Activated naive CD4-positive, alpha-beta T cell (primary cell): Measurements from ENCODE around the gene FAM50B.

ENCODE experiments used
- DNase-seq, 4 experiments: peaks; one replicate each; lab custom pipeline; 2025; lab: John Stamatoyannopoulos, UW

FAM50B gene

DNA sequence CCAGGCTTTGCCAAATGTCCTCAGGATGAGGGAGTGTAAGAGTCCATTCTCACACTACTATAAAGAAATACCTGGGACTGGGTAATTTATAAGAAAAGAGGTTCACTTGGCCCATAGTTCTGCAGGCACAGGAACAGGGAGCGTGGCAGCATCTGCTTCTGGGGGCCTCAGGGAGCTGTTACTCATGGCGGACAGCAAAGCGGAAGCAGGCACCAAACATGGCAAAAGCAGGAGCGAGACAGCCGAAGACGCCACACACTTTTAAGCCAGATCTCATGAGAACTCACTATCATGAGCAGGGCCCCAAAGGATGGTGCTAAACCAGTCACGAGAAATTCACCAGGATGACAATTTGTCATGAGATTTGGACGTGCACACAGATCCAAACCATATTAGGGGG is 22.8 kb downstream of the FAM50B start:
- DNase-seq, result no peak

DNA sequence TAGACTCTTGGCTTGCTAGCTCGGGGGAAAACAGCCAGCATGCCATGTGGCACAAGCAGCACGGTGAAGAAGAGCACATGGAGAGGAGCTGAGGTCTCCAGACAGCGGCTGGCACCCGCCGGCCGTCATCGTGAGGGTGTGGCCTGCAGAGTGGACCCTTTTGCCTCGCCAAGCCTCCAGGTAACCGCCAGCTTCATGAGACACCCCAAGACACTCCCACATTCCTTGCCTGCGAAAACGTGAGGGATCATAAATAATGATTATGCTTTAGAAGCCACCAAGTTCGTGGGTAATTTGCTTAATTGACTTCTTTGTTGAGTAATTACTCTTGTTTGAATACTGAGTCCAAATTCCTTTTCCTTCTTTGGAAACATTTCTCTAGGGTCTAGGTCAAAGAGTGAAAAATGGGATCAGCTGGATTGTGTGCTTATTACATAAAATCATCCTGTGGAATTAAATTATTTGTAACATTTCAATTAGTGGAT is 23.2 kb downstream of the FAM50B start:
- DNase-seq, result no peak

- DNase-seq, result no peak
These were observed 23.9 kb downstream of the FAM50B start for GRCh38 chr6:3873051-3873450.

GRCh38 chr6:3874069-3874468 is 24.9 kb downstream of the FAM50B start:
- DNase-seq, result no peak

GRCh38 chr6:3875486-3875885 is 26.3 kb downstream of the FAM50B start:
- DNase-seq, result no peak

DNA sequence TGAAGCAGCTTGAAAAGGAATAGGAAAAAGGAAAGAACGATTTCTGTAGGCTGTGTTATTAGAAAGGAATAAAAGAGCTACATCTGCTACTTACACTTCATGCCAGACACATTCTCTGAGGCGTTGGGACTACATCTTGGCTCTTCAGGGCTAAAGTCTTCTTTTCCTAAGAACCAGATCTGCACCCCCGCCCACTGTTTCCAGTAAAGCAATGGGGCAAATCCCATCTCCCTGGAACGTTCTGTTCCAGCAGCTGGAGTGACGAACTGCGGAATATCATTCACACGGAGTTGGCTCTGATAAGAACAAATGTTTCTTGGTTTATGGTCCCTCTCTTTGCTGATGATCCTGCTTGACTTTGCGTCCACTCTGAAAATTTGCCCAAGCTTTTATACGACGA is 26.9 kb downstream of the FAM50B start:
- DNase-seq, result no peak

- no peak for DNase-seq
These were observed 27.7 kb downstream of the FAM50B start for GRCh38 chr6:3876866-3877265.

- no peak for DNase-seq
These were observed 29.0 kb downstream of the FAM50B start for GRCh38 chr6:3878048-3878666.

GRCh38 chr6:3879194-3879952 is 30.2 kb downstream of the FAM50B start:
- DNase-seq, result no peak

DNA sequence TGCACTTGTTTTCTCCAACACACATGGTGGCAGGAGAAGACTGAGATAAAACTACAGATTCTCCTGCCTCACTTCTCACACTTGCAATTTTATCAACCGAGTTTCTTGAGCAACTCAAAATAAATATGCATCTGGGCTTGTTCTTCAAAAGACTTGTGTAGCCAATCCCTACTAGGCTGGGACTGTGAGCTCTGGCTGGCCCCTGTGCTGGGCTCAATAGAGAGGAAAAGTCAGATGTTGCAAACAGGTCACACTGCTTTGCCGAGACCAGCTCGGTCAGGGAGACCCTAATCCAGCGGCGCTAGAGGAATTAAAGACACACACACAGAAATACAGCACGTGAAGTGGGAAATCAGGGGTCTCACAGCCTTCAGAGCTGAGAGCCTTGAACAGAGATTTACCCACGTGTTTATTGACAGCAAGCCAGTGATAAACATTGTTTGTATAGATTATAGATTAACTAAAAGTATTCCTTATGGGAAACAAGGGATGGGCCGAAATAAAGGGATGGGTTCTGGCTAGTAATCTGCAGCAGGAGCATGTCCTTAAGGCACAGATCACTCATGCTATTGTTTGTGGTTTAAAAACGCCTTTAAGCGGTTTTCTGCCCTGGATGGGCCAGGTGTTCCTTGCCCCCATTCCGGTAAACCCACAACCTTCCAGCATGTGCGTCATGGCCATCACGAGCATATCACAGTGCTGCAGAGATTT is 32.7 kb downstream of the FAM50B start:
- DNase-seq, result no peak

DNA sequence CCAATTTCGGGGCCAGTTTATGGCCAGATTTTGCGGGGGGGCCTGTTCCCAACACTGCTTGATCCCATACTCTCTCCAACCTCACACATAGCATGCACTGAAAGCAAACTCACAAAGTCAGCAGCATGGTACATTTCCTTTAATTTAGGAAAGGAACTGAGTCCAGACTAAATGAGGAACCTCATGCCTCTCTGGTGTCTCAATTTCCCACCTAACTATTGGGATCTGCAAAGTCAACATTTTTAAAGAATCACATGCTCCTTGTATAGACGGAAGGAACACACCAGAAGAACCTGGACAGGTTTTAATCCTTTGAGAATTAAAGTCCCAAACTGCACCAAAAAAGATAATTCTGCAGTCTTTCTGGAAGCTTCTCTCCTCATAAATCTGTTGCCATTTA is 33.3 kb downstream of the FAM50B start:
- DNase-seq, result no peak

GRCh38 chr6:3882866-3883265 is 33.7 kb downstream of the FAM50B start:
- DNase-seq, result no peak

GRCh38 chr6:3884007-3884745 is 35.0 kb downstream of the FAM50B start:
- no peak for DNase-seq

- DNase-seq, result no peak
These were observed 36.3 kb downstream of the FAM50B start for GRCh38 chr6:3885262-3886036.

DNA sequence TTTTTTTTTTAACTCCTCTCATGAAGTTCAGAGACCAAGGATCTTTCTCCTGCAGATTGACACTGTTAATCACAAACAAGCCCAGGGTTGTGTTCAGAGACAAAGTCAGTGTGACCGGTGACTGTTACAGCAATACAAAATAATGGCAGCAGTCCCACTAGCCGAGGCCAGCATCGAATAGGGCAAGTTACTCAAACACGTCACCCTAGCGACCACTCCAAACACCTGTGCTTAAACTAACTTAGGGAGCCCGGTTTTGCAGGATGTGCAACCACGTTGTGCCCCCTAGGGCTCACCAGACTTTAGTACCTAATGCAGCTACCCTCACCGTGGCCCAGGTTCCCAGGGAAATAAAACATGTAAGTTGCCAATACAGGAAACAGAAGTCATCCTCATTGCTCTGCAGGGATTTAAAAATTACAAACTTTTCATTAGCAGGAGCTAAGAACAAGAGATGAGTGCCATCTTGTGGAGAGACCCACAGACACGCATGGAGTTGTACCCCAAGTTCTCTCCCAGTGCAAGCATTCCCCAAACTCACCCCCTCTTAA is 38.1 kb downstream of the FAM50B start:
- no peak for DNase-seq

DNA sequence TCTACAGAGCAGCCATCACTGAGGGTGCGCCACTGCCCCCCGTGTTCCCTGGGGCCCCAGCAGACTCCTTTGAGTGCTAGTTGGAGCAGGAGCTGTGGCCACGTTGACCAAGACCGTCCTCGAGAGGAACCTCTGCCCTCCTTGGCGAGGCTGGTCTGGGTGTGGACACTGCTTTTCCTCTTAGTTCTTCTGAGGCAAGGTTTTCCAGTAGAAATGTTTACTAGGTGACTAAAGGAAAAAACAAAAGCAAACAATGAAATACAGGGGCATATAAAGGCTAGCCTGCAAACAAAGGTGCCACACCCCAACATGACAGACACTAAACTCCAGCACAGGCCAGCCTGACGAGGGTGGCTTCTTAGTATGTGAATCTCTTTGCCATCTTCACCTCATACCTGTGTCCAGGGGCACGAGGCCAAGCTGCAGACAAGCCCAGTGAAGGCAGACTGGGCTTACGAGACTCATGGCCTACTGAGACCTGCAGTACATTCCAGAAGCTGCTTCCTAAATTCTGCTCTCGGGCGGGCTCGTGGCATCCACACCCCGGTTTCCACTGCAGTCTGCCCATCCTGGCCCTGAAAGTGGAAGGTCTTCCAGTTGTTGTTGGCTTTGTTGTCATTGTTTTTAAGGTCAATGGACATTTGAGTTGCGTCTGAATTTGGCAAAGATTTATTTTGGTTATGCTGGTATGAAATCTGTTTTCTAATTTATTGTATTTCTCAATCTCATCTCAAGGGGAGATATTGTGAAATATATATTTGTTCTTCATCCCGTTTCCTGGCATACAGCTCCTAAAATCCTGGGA is 39.2 kb downstream of the FAM50B start:
- no peak for DNase-seq

DNA sequence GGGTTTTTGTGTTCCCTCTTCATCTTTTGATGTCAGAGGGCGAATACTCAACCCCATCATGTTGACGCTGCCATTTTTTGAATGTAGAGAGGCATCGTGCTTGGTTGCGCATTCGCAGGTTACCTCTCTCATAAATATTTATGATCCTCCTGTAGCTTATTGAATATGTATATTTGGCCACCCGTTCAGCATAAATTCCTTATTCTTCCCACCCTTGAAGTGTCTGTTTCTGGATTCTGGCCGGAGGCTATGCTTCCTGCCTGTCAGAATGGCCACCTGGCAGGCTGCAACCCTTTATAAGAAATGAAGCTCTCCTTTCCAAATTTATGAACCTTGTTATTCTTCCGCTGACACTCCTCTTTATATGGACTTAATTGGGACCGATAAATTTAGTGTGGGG is 40.9 kb downstream of the FAM50B start:
- no peak for DNase-seq

- no peak for DNase-seq
These were observed 42.7 kb downstream of the FAM50B start for GRCh38 chr6:3891883-3892282.

DNA sequence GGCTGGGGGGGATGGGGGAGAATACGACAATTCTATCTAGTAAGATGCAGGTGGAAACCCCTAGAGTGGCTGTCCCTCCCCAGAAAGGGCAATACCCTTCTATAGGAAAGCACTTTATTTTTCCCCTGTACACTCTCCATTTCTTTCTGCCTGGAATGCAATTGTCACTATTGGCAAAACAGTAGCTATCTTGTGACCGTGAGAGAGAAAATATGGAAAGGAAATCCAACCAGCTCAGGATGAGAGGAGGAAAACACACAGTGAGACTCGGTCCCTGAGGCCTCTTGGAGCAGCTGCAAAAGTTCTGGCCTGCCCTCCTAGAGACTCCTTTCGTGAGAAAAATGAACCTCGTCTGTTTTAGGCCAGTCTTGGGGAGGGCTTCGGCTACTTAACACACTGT is 43.4 kb downstream of the FAM50B start:
- no peak for DNase-seq

DNA sequence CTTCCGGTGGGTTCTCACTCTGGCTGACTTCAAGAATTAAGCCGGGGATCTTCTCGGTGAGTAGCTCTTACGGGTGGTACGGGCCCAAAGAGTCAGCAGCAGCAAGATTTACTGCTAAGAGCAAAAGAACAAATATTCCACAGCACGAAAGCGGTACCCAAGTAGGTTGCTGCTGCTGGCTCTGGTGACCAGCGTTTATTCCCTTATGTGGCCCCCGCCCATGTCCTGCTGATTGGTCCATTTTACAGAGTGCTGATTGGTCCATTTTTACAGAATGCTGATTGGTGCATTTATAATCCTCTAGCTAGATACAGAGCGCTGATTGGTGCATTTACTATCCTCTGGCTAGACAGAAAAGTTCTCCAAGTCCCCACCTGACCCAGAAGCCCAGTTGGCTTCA is 44.3 kb downstream of the FAM50B start:
- no peak for DNase-seq
